Esophagus squamous epithelium (tissue), 5 donors: Measurements from ENCODE around the gene PDCD1LG2. TPM values are rescaled to one million over a fixed set of nuclear protein-coding genes. Genes with fewer than 3 reads are reported as not detected.

Experiments used
- DNase-seq: peaks from one replicate; lab custom pipeline; 2025; lab: John Stamatoyannopoulos, UW
- H3K27ac ChIP-seq, 4 donors: fragments of 200-600 bp; sonication (generic); one replicate each; pipeline ENCODE4 v1.5.1; 2016 to 2019; ENCODE audit warnings: mild to moderate bottlenecking in 1 of 4
- H3K27me3 ChIP-seq, 4 donors: fragments of 200-600 bp; sonication (generic); 1 replicate in 3 of 4; 2 replicates in 1 of 4; pipeline versions ENCODE4 v1.5.1 to v1.6.0; 2017 to 2021; ENCODE audit warnings: antibody characterized with exemption in 1 of 4
- H3K36me3 ChIP-seq, 3 donors: fragments of 200-600 bp; sonication (generic); one replicate each; pipeline ENCODE4 v1.5.1; 2016 to 2019
- H3K4me1 ChIP-seq, 3 donors: fragments of 200-600 bp; sonication (generic); one replicate each; pipeline ENCODE4 v1.5.1; 2017 to 2019
- H3K4me3 ChIP-seq, 4 donors: fragments of 200-600 bp; sonication (generic); 1 replicate in 3 of 4; 2 replicates in 1 of 4; pipeline ENCODE4 v1.5.1; 2016 to 2019; ENCODE audit warnings: mild to moderate bottlenecking in 2 of 4, moderate library complexity in 1 of 4
- H3K9me3 ChIP-seq, 3 donors: fragments of 200-600 bp; sonication (generic); one replicate each; pipeline ENCODE4 v1.5.1; 2016 to 2019
- CTCF ChIP-seq, 6 experiments: fragments of 450-650 bp in 4 of 6; fragments of 200-600 bp in 2 of 6; sonication (generic) in 2 of 6; IDR thresholded peaks; one replicate each; pipeline ENCODE4 v1.5.1; 2016 to 2019; ENCODE audit warnings: antibody characterized with exemption in 6 of 6, mild to moderate bottlenecking in 4 of 6, moderate library complexity in 4 of 6
- POLR2A ChIP-seq, 4 donors: fragments of 450-650 bp; IDR thresholded peaks; one replicate each; pipeline ENCODE4 v1.6.1; 2017; ENCODE audit warnings: antibody characterized with exemption in 4 of 4, mild to moderate bottlenecking in 4 of 4, moderate library complexity in 3 of 4
- WGBS, 2 donors: methylation state at CpG; one replicate each; pipeline ENCODE4 v1.1.5; 2018; 5-methylcytosine and 5-hydroxymethylcytosine counted together
- intact Hi-C: fragments of 100-400 bp; cut with DNase I; formaldehyde crosslinking; loops from one replicate; pipeline ENCODE4 v1.15.0; 2022
- total RNA-seq, 4 donors: library from RNA; depleted of rRNA; stranded (reverse); fragments of >200 nt; gene quantifications; one replicate each; pipeline ENCODE4 v1.1.0, GENCODE V29; 2016
- donor health status: DM: yes; HTN: yes; CAD: no.

PDCD1LG2 gene
- total RNA-seq, 4 donors from 2014 or later = 0.23 to 3.6 (median 0.31) TPM

- Histone ChIP-seq H3K4me3 (no peak overlapping the region), H3K9me3 (no peaks in the 10 kb centered on the region), H3K27ac (no peak overlapping the region), H3K36me3 (no peaks in the 10 kb centered on the region), H3K4me1 (peaks cover 0 to 16% (median 8%) of the 10 kb centered on the region in 3 donors), H3K27me3 (no peaks in the 10 kb centered on the region)
- WGBS, 2 donors = 47 to 69% methylated on average over 2 of the region's 2 CpGs
- DNase-seq = no peak
- no peak for TF ChIP-seq POLR2A (IDR thresholded peaks at IDR 0.05)
- intact Hi-C loops = no loop called here
These were observed 100.2 kb downstream of the PDCD1LG2 start for GRCh38 chr9:5610491-5610890.

- intact Hi-C loops = no loop called here
- H3K4me3 ChIP-seq = no peak overlapping the region
- no peak overlapping the region for H3K27ac ChIP-seq
- H3K27me3 ChIP-seq = no peaks in the 10 kb centered on the region
- no peak for DNase-seq
- H3K36me3 ChIP-seq = no peaks in the 10 kb centered on the region
- WGBS, 2 donors = 78 to 80% methylated on average over 6 of the region's 6 CpGs
- TF ChIP-seq CTCF (IDR thresholded peaks at IDR 0.05) (no peak), POLR2A (IDR thresholded peaks at IDR 0.05) (no peak)
- H3K9me3 ChIP-seq = no peaks in the 10 kb centered on the region
- H3K4me1 ChIP-seq = peaks cover 0 to 16% (median 8%) of the 10 kb centered on the region in 3 donors
These were observed 101.2 kb downstream of the PDCD1LG2 start for GRCh38 chr9:5611321-5612184.

- no peaks in the 10 kb centered on the region for H3K9me3 ChIP-seq
- no peaks in the 10 kb centered on the region for H3K27me3 ChIP-seq
- intact Hi-C loops = no loop called here
- H3K4me1 ChIP-seq = peaks cover 0 to 16% (median 8%) of the 10 kb centered on the region in 3 donors
- H3K27ac ChIP-seq = no peak overlapping the region
- no peaks in the 10 kb centered on the region for H3K36me3 ChIP-seq
- no peak for TF ChIP-seq CTCF (IDR thresholded peaks at IDR 0.05)
- no peak for TF ChIP-seq POLR2A (IDR thresholded peaks at IDR 0.05)
- no peak for DNase-seq
- no peak overlapping the region for H3K4me3 ChIP-seq
These were observed 101.8 kb downstream of the PDCD1LG2 start for GRCh38 chr9:5612185-5612530.

- no peak overlapping the region for H3K4me3 ChIP-seq
- no peaks in the 10 kb centered on the region for H3K9me3 ChIP-seq
- intact Hi-C loops = no loop called here
- no peak overlapping the region for H3K27ac ChIP-seq
- DNase-seq = no peak
- H3K27me3 ChIP-seq = no peaks in the 10 kb centered on the region
- WGBS, 2 donors = 81 to 91% methylated on average over 4 of the region's 4 CpGs
- H3K36me3 ChIP-seq = no peaks in the 10 kb centered on the region
- H3K4me1 ChIP-seq = peaks cover 0 to 14% (median 2%) of the 10 kb centered on the region in 3 donors
- TF ChIP-seq POLR2A (IDR thresholded peaks at IDR 0.05) (no peak), CTCF (IDR thresholded peaks at IDR 0.05) (no peak)
These were observed 103.9 kb downstream of the PDCD1LG2 start for GRCh38 chr9:5614192-5614591.

- no peaks in the 10 kb centered on the region for H3K36me3 ChIP-seq
- H3K4me1 ChIP-seq = peaks cover 0 to 12% (median 0%) of the 10 kb centered on the region in 3 donors
- WGBS, 2 donors = 85 to 98% methylated on average over 3 of the region's 3 CpGs
- H3K27ac ChIP-seq = no peak overlapping the region
- TF ChIP-seq POLR2A (IDR thresholded peaks at IDR 0.05) = no peak
- no peak for TF ChIP-seq CTCF (IDR thresholded peaks at IDR 0.05)
- H3K9me3 ChIP-seq = no peaks in the 10 kb centered on the region
- no peak for DNase-seq
- H3K4me3 ChIP-seq = no peak overlapping the region
- intact Hi-C loops = no loop called here
- no peaks in the 10 kb centered on the region for H3K27me3 ChIP-seq
These were observed 104.7 kb downstream of the PDCD1LG2 start for GRCh38 chr9:5614985-5615384.
